HFFc6 (cell line): ENCODE results near the gene ATP11A. TPM values are rescaled to one million over a fixed set of nuclear protein-coding genes. Genes with fewer than 3 reads are reported as not detected.

Source experiments
- DNase-seq: peaks from one replicate; pipeline ENCODE4 v3.0.0-alpha.2; 2018
- H3K27ac Mint-ChIP-seq: 2 replicates; pipeline ENCODE4 v1.8.0; 2020; ENCODE audit warnings: mild to moderate bottlenecking, mixed read lengths
- H3K27me3 Mint-ChIP-seq: 2 replicates; pipeline ENCODE4 v1.8.0; 2021; ENCODE audit warnings: mild to moderate bottlenecking, moderate library complexity, mixed read lengths; ENCODE audit not compliant: insufficient read depth
- H3K36me3 Mint-ChIP-seq: 2 replicates; pipeline ENCODE4 v1.8.0; 2021; ENCODE audit warnings: low read depth, mixed read lengths
- H3K4me1 Mint-ChIP-seq: 2 replicates; pipeline ENCODE4 v1.8.0; 2020; ENCODE audit warnings: low read depth, mixed read lengths
- H3K4me3 Mint-ChIP-seq: 2 replicates; pipeline ENCODE4 v1.8.0; 2020; ENCODE audit warnings: mild to moderate bottlenecking, moderate library complexity, mixed read lengths
- H3K9me3 Mint-ChIP-seq: 2 replicates; pipeline ENCODE4 v1.8.0; 2020; ENCODE audit warnings: mild to moderate bottlenecking, mixed read lengths
- CTCF ChIP-seq: fragments of 200-600 bp; sonication (generic); IDR thresholded peaks from 2 replicates; pipeline ENCODE4 v1.5.0; 2021; ENCODE audit warnings: antibody characterized with exemption, mild to moderate bottlenecking
- total RNA-seq, 6 experiments: library from RNA; stranded (reverse); fragmentation: NEBNext Ultra II Directional; extraction: Animal tissue kit (Norgen Biotek cat#: 25700); gene quantifications; 2 replicates in 1 of 6; 3 replicates in 5 of 6; pipeline ENCODE4 v1.2.3, GENCODE V29; 2021

Gene ATP11A
- total RNA-seq, 6 experiments from 2014 or later = 4.3 to 29.9 (median 6.5) TPM

DNA sequence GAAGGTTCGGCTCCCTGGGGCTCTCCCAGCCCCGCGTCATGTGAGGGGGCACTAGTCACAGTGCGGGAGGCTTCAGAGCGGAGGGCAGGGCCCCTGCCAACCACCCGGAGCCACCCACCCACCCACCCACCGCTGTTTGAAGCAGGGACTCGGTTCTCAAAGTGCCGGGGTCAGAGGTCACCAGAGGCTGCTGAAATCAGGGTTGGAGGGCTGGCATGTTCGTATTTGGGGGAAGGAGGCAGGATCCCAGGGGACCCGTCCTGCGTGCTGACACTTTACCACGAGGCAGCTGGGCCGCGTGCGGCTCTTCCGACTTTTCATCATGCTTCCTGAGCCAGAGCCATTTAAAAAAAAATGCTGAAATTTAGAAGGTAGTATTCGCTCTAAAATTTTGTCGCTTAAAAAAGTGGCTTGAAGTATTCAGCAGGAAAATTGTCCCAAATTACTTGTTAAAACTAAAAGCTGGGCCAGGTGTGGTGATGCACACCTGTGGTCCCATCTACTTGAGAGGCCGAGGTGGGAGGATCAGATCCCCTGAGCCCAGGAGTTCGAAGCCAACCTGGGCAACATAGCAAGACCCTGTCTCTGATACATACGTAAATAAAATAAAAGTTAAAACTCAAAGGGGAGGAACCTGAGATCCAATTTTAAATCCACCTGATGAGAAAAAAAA, 21.2 kb downstream of the ATP11A start:
- peaks cover 5% of the 10 kb centered on the region; the same call in 1 of the 2 replicates for H3K36me3 Mint-ChIP-seq
- peak overlapping the region; percentile 88; the same call in 1 of the 2 replicates for H3K27ac Mint-ChIP-seq
- peaks cover 21% of the 10 kb centered on the region for H3K4me1 Mint-ChIP-seq
- H3K27me3 Mint-ChIP-seq = peaks cover 4% of the 10 kb centered on the region
- H3K9me3 Mint-ChIP-seq = peaks cover 9% of the 10 kb centered on the region; the same call in 1 of the 2 replicates
- no peak for TF ChIP-seq CTCF
- no peak for DNase-seq
- H3K4me3 Mint-ChIP-seq = peak overlapping the region; percentile 61

- peak overlapping the region; percentile 61 for H3K4me3 Mint-ChIP-seq
- peaks cover 5% of the 10 kb centered on the region; the same call in 1 of the 2 replicates for H3K36me3 Mint-ChIP-seq
- H3K4me1 Mint-ChIP-seq = peaks cover 21% of the 10 kb centered on the region
- peak; percentile 67 for TF ChIP-seq CTCF
- DNase-seq = peak; percentile 94
- peaks cover 4% of the 10 kb centered on the region for H3K27me3 Mint-ChIP-seq
- peaks cover 9% of the 10 kb centered on the region; the same call in 1 of the 2 replicates for H3K9me3 Mint-ChIP-seq
- peak overlapping the region; percentile 88 for H3K27ac Mint-ChIP-seq
These were observed 21.9 kb downstream of the ATP11A start for GRCh38 chr13:112711528-112712265.

DNA sequence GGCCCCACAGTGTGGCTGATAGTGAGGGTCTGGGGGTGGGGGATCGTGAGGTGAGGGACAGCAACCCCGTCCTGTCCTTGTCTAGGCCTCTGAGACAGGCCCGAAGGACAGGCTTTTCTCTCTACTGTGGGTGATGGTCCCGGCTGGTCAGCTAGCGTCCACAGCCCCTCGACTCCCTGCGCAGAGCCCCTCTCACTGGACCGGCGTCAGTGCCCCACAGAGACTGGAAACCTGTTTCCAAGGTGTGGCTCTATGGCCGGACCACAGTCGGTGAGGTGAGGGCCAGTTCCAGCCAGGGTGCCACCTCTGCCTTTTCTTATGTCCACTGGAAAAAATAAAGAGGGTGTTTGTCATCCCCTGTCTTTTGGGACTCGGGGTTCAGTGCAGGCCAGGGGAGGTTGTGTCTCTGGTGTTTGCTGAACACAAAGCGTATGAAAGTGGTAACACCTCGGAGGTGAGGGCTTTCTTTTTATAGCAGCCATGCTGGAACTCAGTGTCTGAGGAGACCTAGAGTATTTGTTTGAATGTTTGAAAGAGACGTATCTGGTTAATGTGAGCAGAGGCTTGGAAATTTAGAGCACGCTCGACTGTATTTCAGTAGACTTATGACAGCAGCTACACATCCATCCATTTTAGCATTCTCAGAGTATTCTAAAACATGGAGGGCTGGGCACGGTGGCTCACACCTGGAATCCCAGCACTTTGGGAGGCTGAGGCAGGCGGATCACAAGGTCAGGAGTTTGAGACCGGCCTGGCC, 22.8 kb downstream of the ATP11A start:
- Mint-ChIP-seq H3K9me3 (peaks cover 9% of the 10 kb centered on the region; the same call in 1 of the 2 replicates), H3K4me1 (peaks cover 21% of the 10 kb centered on the region), H3K27me3 (peaks cover 4% of the 10 kb centered on the region), H3K27ac (peak overlapping the region; percentile 88), H3K4me3 (peak overlapping the region; percentile 61; the same call in 1 of the 2 replicates), H3K36me3 (peaks cover 5% of the 10 kb centered on the region; the same call in 1 of the 2 replicates)
- no peak for DNase-seq
- no peak for TF ChIP-seq CTCF

DNA sequence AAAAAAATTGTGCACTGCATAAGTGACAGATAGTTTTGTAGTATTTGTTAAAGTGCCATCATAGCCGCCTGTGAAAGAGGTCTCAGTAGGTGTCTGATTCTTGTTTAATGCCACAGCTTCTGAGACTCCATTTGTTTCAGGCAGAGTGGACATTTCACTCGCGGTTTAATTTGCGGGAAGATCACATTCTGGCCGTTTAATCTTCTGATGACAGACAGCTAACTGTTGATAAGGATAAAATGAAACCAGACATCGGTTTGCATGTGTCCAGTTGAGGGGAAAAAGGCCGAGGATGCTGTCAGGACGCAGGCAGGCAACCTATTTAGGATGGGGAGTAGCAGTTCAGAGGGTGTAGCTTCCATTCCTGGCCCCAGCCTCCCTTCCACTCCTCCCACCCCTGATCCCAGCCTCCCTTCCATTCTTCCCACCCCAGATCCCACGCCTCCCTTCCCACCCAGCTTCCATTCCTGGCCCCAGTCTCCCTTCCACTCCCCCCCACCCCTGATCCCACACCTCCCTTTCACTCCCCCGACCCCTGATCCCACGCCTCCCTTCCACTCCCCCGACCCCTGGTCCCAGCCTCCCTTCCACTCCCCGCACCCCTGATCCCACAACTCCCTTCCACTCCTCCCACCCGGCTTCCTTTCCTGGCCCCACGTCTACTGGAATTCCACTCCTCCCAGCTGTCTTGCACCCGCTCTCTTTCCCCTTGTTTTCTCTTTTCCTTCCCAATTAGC, 23.8 kb downstream of the ATP11A start:
- Mint-ChIP-seq H3K27me3 (peaks cover 4% of the 10 kb centered on the region), H3K4me1 (peaks cover 21% of the 10 kb centered on the region), H3K27ac (no peak overlapping the region), H3K9me3 (peaks cover 9% of the 10 kb centered on the region; the same call in 1 of the 2 replicates), H3K36me3 (peaks cover 5% of the 10 kb centered on the region; the same call in 1 of the 2 replicates), H3K4me3 (no peak overlapping the region)
- TF ChIP-seq CTCF = no peak
- no peak for DNase-seq
